Cardiac muscle cell (in vitro differentiated cells and primary cell): ENCODE results near the gene FRMD5. TPM values are rescaled to one million over a fixed set of nuclear protein-coding genes. Genes with fewer than 3 reads are reported as not detected.
"Not testable (repeated sequence)": the region's sequence is repeated elsewhere in the genome, so short reads cannot be mapped to it uniquely, and the experiment has no call there.

Experiments used
- DNase-seq, 2 donors: peaks; one replicate each; pipeline versions ENCODE4 v3.0.0 to v3.0.0-alpha.2; 2010 to 2017; ENCODE audit warnings: low read depth in 1 of 2, low spot score in 1 of 2
- H3K27ac ChIP-seq: fragments of 200-600 bp; sonication (generic); 2 replicates; pipeline ENCODE4 v1.5.1; 2016
- H3K27me3 ChIP-seq: fragments of 200-600 bp; sonication (generic); 2 replicates; pipeline ENCODE4 v1.6.0; 2016; ENCODE audit warnings: control low read depth
- H3K36me3 ChIP-seq: fragments of 200-600 bp; sonication (generic); 2 replicates; pipeline ENCODE4 v1.5.1; 2016; ENCODE audit warnings: control low read depth
- H3K4me1 ChIP-seq: fragments of 200-600 bp; sonication (generic); 2 replicates; pipeline ENCODE4 v1.8.1; 2017; ENCODE audit warnings: low read depth, mild to moderate bottlenecking, mixed run types
- H3K4me3 ChIP-seq: fragments of 200-600 bp; sonication (generic); 2 replicates; pipeline ENCODE4 v1.5.1; 2016; ENCODE audit warnings: mild to moderate bottlenecking
- H3K9me3 ChIP-seq: fragments of 200-600 bp; sonication (generic); 2 replicates; pipeline ENCODE4 v1.5.1; 2017; ENCODE audit warnings: low read depth, mild to moderate bottlenecking, control low read depth
- polyA plus RNA-seq: library from polyadenylated mRNA; unstranded; fragments of >200 nt; fragmentation: Nextera tagmentation; extraction: Ambion mirVana; gene quantifications from 2 replicates; pipeline ENCODE4 v1.2.1, GENCODE V29; 2016
- total RNA-seq: library from RNA; depleted of rRNA; stranded (reverse); fragments of >200 nt; gene quantifications from 2 replicates; pipeline ENCODE4 v1.2.3, GENCODE V29; 2016
- TF ChIP-seq, protein P1 (sequence below): IDR thresholded peaks from 2 replicates; pipeline ENCODE4 v1.5.1; 2012; ENCODE audit warnings: low read depth, mild to moderate bottlenecking, low read length

FRMD5 gene
- total RNA-seq (55.8 and 59.7 TPM in 2 replicates), polyA plus RNA-seq (26.8 and 31.9 TPM in 2 replicates)

- H3K36me3 ChIP-seq: no peaks in the 10 kb centered on the region
- TF ChIP-seq, protein P1, sequence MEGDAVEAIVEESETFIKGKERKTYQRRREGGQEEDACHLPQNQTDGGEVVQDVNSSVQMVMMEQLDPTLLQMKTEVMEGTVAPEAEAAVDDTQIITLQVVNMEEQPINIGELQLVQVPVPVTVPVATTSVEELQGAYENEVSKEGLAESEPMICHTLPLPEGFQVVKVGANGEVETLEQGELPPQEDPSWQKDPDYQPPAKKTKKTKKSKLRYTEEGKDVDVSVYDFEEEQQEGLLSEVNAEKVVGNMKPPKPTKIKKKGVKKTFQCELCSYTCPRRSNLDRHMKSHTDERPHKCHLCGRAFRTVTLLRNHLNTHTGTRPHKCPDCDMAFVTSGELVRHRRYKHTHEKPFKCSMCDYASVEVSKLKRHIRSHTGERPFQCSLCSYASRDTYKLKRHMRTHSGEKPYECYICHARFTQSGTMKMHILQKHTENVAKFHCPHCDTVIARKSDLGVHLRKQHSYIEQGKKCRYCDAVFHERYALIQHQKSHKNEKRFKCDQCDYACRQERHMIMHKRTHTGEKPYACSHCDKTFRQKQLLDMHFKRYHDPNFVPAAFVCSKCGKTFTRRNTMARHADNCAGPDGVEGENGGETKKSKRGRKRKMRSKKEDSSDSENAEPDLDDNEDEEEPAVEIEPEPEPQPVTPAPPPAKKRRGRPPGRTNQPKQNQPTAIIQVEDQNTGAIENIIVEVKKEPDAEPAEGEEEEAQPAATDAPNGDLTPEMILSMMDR: peak; percentile 57
- DNase-seq: peak; percentile 95 to 96
- H3K9me3 ChIP-seq: no peaks in the 10 kb centered on the region
- no peaks in the 10 kb centered on the region for H3K4me1 ChIP-seq
- H3K27ac ChIP-seq: no peak within 1 kb of the TSS
- H3K4me3 ChIP-seq: peak within 1 kb of the TSS; percentile 59
- H3K27me3 ChIP-seq: peaks cover 33% of the 10 kb centered on the region
Observed at GRCh38 chr15:44195151-44195740, at the start of gene FRMD5. Gene FRMD5, minus strand, starts transcription at chr15:44195271.

DNA sequence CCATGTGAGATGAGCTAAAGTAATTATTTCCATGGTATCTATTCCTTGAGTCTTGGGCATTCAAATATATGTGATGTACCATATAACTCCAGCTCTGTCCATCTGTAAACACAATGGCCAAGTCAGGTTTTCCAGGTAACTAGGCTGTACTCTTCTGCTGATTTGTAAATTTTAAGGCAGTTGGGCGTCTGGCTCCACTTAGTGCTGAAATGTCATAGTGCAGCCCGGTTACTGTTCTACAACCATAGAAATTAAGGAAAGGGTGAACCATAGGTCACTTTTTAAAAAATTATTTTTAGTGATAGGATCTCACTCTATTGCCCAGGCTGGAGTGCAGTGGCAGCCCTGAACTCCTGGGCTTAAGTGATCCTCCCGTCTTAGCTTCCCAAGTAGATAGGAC lies 48.8 kb upstream of the FRMD5 start:
- Histone ChIP-seq H3K4me1 (no peaks in the 10 kb centered on the region), H3K36me3 (no peaks in the 10 kb centered on the region), H3K4me3 (no peak overlapping the region), H3K9me3 (no peaks in the 10 kb centered on the region), H3K27ac (no peak overlapping the region), H3K27me3 (no peaks in the 10 kb centered on the region)
- TF ChIP-seq, protein P1: no peak
- DNase-seq: no peak

DNA sequence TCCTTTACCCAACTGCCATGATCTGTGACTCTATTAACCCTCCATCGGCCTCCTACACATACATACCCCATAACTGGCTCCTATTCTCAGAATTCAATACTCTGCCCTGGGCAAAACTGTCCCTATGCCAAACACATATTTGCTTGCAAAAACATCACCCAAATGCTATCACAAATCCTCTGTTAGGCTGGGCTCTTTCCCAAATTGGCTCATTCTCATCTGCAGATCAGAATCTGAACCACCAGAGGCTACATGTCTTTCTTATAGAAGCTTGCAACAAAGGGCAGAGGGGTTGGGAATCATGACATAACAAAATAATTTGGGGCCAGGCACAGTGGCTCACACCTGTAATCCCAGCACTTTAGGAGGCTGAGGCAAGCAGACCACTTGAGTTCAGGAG lies 48.1 kb upstream of the FRMD5 start:
- Histone ChIP-seq H3K4me1 (no peaks in the 10 kb centered on the region), H3K27ac (no peak overlapping the region), H3K27me3 (no peaks in the 10 kb centered on the region), H3K9me3 (no peaks in the 10 kb centered on the region), H3K4me3 (no peak overlapping the region), H3K36me3 (no peaks in the 10 kb centered on the region)
- DNase-seq: no peak
- TF ChIP-seq, protein P1: no peak

DNA sequence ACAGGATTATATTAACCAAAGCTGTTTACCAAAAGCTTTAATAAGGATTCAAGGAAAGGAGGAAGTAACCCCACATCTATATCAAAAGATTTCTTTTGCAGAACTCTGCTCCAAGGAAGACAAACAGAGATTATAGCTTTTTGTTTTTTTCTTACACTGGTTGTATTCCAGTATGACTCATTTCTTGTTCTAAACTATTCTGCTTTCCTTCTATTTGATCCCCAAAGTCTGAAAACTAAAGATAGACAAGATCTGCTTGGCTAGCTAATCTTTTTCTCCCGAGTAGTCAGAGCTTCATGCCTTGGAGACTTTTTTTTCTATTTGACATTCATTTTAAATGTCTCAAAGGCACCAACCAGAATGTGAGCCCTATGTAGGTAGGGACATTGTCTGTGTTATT lies 36.8 kb upstream of the FRMD5 start:
- no peaks in the 10 kb centered on the region for H3K36me3 ChIP-seq

GRCh38 chr15:44229301-44229700 lies 34.2 kb upstream of the FRMD5 start:
- H3K4me3 ChIP-seq: not testable (repeated sequence)

More for the DNA sequence above, 36.8 kb upstream of the FRMD5 start:
- no peaks in the 10 kb centered on the region for H3K27me3 ChIP-seq
- H3K9me3 ChIP-seq: no peaks in the 10 kb centered on the region
- DNase-seq: peak in 1 of 2 donors; percentile 27
- no peak overlapping the region for H3K27ac ChIP-seq
- H3K4me3 ChIP-seq: no peak overlapping the region
- TF ChIP-seq, protein P1: no peak
- no peaks in the 10 kb centered on the region for H3K4me1 ChIP-seq

GRCh38 chr15:44227584-44227983 lies 32.5 kb upstream of the FRMD5 start:
- DNase-seq: no peak

More at GRCh38 chr15:44229301-44229700, 34.2 kb upstream of the FRMD5 start:
- not testable (repeated sequence) for H3K27ac ChIP-seq, H3K27me3 ChIP-seq, H3K36me3 ChIP-seq, H3K4me1 ChIP-seq, H3K9me3 ChIP-seq, DNase-seq

DNA sequence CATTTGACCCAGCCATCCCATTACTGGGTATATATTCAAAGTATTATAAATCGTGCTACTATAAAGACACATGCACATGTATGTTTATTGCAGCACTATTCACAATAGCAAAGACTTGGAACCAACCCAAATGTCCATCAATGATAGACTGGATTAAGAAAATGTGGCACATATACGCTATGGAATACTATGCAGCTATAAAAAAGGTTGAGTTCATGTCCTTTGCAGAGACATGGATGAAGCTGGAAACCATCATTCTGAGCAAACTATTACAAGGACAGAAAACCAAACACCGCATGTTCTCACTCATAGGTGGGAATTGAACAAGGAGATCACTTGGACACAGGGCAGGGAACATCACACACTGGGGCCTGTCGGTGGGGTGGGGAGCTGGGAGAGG lies 31.9 kb upstream of the FRMD5 start:
- H3K9me3 ChIP-seq, H3K4me1 ChIP-seq, H3K36me3 ChIP-seq, DNase-seq, H3K27ac ChIP-seq, H3K4me3 ChIP-seq, H3K27me3 ChIP-seq: not testable (repeated sequence)

More at GRCh38 chr15:44227584-44227983, 32.5 kb upstream of the FRMD5 start:
- Histone ChIP-seq H3K27ac (no peak overlapping the region), H3K4me3 (no peak overlapping the region), H3K36me3 (no peaks in the 10 kb centered on the region), H3K9me3 (no peaks in the 10 kb centered on the region), H3K4me1 (no peaks in the 10 kb centered on the region), H3K27me3 (no peaks in the 10 kb centered on the region)
- TF ChIP-seq, protein P1: no peak
